ENCODE data around the gene ABTB2. TPM values are rescaled to one million over a fixed set of nuclear protein-coding genes. Genes with fewer than 3 reads are reported as not detected.
A peak's percentile ranks its signal among the peaks of the same experiment; 100 is the strongest.

ABTB2 gene
- total and polyA plus RNA-seq, 9 of the 15 experiments (the other 6 are each of a cell fraction or from before 2014, with no cell fraction given): 0.03 to 0.18 (median 0.12) TPM; not detected in 2

DNA sequence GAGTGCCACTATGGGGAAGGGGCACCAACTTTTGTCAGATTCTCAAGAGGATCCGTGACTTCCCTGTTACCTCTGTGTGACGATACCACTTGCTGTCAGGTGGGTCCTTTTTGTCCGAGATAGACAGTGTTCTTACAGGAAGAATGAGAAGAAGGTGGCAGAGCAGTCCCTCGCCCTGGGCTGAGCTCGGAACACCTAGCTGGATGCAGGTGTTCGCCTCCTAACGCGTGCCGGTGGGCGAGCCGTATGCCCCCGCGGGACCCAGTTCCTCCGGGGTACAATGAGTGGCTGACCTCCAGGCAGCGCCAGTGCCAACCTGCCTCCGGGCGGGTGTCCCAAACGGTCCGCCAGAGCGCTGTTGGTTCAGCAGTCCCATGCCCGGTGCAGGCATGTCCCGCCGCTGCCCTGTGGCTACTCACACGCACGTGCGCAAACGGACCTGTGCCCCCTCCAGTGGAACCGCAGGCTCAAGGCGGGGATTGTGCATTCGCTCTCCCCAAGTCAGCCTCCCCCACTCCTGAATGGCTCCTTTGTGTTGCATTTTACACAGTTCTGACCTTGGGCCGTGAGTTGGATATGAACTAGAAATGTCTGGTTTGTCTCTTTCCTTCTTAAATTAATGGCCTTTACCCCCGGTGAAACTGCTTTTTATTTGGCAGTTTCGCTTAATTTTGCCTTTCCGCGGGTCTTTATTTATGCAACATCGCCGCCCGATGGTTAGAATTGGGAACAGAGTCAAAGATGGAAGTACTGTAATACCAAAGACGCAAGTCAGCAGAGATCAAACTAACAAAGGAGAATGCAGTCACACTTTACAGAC lies 1.1 kb upstream of the ABTB2 start (continued):
- TF ChIP-seq, protein P1, sequence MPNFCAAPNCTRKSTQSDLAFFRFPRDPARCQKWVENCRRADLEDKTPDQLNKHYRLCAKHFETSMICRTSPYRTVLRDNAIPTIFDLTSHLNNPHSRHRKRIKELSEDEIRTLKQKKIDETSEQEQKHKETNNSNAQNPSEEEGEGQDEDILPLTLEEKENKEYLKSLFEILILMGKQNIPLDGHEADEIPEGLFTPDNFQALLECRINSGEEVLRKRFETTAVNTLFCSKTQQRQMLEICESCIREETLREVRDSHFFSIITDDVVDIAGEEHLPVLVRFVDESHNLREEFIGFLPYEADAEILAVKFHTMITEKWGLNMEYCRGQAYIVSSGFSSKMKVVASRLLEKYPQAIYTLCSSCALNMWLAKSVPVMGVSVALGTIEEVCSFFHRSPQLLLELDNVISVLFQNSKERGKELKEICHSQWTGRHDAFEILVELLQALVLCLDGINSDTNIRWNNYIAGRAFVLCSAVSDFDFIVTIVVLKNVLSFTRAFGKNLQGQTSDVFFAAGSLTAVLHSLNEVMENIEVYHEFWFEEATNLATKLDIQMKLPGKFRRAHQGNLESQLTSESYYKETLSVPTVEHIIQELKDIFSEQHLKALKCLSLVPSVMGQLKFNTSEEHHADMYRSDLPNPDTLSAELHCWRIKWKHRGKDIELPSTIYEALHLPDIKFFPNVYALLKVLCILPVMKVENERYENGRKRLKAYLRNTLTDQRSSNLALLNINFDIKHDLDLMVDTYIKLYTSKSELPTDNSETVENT (CRISPR knock-in tag; IDR thresholded peaks at IDR 0.05): no peak
- TF ChIP-seq, protein P2, sequence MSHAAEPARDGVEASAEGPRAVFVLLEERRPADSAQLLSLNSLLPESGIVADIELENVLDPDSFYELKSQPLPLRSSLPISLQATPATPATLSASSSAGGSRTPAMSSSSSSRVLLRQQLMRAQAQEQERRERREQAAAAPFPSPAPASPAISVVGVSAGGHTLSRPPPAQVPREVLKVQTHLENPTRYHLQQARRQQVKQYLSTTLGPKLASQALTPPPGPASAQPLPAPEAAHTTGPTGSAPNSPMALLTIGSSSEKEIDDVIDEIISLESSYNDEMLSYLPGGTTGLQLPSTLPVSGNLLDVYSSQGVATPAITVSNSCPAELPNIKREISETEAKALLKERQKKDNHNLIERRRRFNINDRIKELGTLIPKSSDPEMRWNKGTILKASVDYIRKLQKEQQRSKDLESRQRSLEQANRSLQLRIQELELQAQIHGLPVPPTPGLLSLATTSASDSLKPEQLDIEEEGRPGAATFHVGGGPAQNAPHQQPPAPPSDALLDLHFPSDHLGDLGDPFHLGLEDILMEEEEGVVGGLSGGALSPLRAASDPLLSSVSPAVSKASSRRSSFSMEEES (CRISPR knock-in tag; IDR thresholded peaks at IDR 0.05): no peak
- no peak for TF ChIP-seq ETV5 (CRISPR knock-in tag; IDR thresholded peaks at IDR 0.05; ENCODE audit: low read depth)
- TF ChIP-seq, protein P3, sequence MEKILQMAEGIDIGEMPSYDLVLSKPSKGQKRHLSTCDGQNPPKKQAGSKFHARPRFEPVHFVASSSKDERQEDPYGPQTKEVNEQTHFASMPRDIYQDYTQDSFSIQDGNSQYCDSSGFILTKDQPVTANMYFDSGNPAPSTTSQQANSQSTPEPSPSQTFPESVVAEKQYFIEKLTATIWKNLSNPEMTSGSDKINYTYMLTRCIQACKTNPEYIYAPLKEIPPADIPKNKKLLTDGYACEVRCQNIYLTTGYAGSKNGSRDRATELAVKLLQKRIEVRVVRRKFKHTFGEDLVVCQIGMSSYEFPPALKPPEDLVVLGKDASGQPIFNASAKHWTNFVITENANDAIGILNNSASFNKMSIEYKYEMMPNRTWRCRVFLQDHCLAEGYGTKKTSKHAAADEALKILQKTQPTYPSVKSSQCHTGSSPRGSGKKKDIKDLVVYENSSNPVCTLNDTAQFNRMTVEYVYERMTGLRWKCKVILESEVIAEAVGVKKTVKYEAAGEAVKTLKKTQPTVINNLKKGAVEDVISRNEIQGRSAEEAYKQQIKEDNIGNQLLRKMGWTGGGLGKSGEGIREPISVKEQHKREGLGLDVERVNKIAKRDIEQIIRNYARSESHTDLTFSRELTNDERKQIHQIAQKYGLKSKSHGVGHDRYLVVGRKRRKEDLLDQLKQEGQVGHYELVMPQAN (IDR thresholded peaks at IDR 0.05; ENCODE audit: borderline replicate concordance): 0 out of 2 replicates have a peak, but pooled peaks have one; percentile 67
- TF ChIP-seq ELF4 (CRISPR knock-in tag; IDR thresholded peaks at IDR 0.05): no peak
- no peak for TF ChIP-seq SMARCA5 (IDR thresholded peaks at IDR 0.05)
- no peak for TF ChIP-seq ZNF778 (CRISPR knock-in tag; IDR thresholded peaks at IDR 0.05)
- TF ChIP-seq ZBTB43 (CRISPR knock-in tag; IDR thresholded peaks at IDR 0.05): no peak
- TF ChIP-seq RBM34 (IDR thresholded peaks at IDR 0.05; ENCODE audit: borderline replicate concordance, insufficient read depth, low read length): no peak
- no peak for TF ChIP-seq PCBP2 (IDR thresholded peaks at IDR 0.05; ENCODE audit: low read depth, low read length, poor library complexity, severe bottlenecking)
- TF ChIP-seq CCNT2 (IDR thresholded peaks at IDR 0.05; ENCODE audit: borderline replicate concordance, extremely low read depth, insufficient read length, low read depth, low read length): no peak
- no peak for TF ChIP-seq STAT5B (CRISPR knock-in tag; IDR thresholded peaks at IDR 0.05)
- peak; percentile 10; the same call in 1 of the 2 replicates for TF ChIP-seq SOX6 (IDR thresholded peaks at IDR 0.05)
- TF ChIP-seq ZNF23 (CRISPR knock-in tag; IDR thresholded peaks at IDR 0.05): no peak
- TF ChIP-seq JUND (IDR thresholded peaks at IDR 0.05; ENCODE audit: borderline replicate concordance, low read depth, low read length): 0 out of 2 replicates have a peak, but pooled peaks have one; percentile 28
- no peak for TF ChIP-seq JUND (tag; IDR thresholded peaks at IDR 0.05; ENCODE audit: borderline replicate concordance, low read depth, low read length)
- no peak for TF ChIP-seq CBFA2T3 (IDR thresholded peaks at IDR 0.05)
- TF ChIP-seq ZNF197 (CRISPR knock-in tag; IDR thresholded peaks at IDR 0.05; ENCODE audit: low read depth): no peak

Data from K562 (cell line).